MM.1S (cell line): ENCODE measurements around the gene ABTB2.

Experiments used
- CTCF ChIP-seq: fragments of 300-600 bp; sonication (generic); IDR thresholded peaks from 2 replicates; pipeline ENCODE4 v1.5.1; 2016; ENCODE audit warnings: antibody characterized with exemption, low read length, mixed read lengths
- EZH2phosphoT487 ChIP-seq: fragments of 300-600 bp; sonication (generic); IDR thresholded peaks from 2 replicates; pipeline ENCODE4 v1.6.1; 2018; ENCODE audit warnings: antibody characterized with exemption, low read length

GRCh38 chr11:34302046-34302921 lies 55.5 kb downstream of the ABTB2 start:
- TF ChIP-seq CTCF (no peak), EZH2phosphoT487 (no peak)
